HepG2 (cell line): ENCODE measurements around the gene MBD3L3.
"Not testable (repeated sequence)": the region's sequence is repeated elsewhere in the genome, so short reads cannot be mapped to it uniquely, and the experiment has no call there.

Experiments used
- DNMT1 ChIP-seq: sonication (generic); formaldehyde crosslinking; IDR thresholded peaks from 2 replicates; pipeline ENCODE4 v1.5.1; 2020; ENCODE audit warnings: mild to moderate bottlenecking, missing genetic modification reagents
- ETV6 ChIP-seq: sonication (generic); formaldehyde crosslinking; conservative IDR thresholded peaks from 2 replicates; pipeline ENCODE4 v1.4.0; 2020; ENCODE audit warnings: missing genetic modification reagents
- JUN ChIP-seq: sonication (generic); formaldehyde crosslinking; IDR thresholded peaks from 2 replicates; pipeline ENCODE4 v1.4.0; 2020; ENCODE audit warnings: mild to moderate bottlenecking, missing genetic modification reagents
- MIER3 ChIP-seq: IDR thresholded peaks from 2 replicates; pipeline ENCODE4 v1.6.1; 2016; ENCODE audit warnings: missing compliant biosample characterization, borderline replicate concordance
- POLR2AphosphoS5 ChIP-seq: IDR thresholded peaks from 2 replicates; pipeline ENCODE4 v1.6.1; 2012; ENCODE audit warnings: low read depth, low read length
- TCF7L2 ChIP-seq: IDR thresholded peaks from 2 replicates; pipeline ENCODE4 v1.6.1; 2011; ENCODE audit warnings: mild to moderate bottlenecking, low read depth, low read length, moderate library complexity
- ZNF274 ChIP-seq: sonication (generic); formaldehyde crosslinking; IDR thresholded peaks from 2 replicates; pipeline ENCODE4 v1.5.1; 2020; ENCODE audit warnings: mild to moderate bottlenecking, missing genetic modification reagents
- TF ChIP-seq, protein P1 (sequence below): sonication (generic); formaldehyde crosslinking; IDR thresholded peaks from 2 replicates; pipeline ENCODE4 v1.8.1; 2023; ENCODE audit warnings: missing genetic modification reagents, inconsistent platforms, borderline replicate concordance
- TF ChIP-seq, protein P2 (sequence below): sonication (generic); formaldehyde crosslinking; IDR thresholded peaks from 2 replicates; pipeline ENCODE4 v1.5.1; 2020; ENCODE audit warnings: missing genetic modification reagents, mild to moderate bottlenecking, borderline replicate concordance
- TF ChIP-seq, protein P3 (sequence below): sonication (generic); formaldehyde crosslinking; IDR thresholded peaks from 2 replicates; pipeline ENCODE4 v1.5.0; 2020; ENCODE audit warnings: mild to moderate bottlenecking, missing genetic modification reagents, moderate library complexity

DNA sequence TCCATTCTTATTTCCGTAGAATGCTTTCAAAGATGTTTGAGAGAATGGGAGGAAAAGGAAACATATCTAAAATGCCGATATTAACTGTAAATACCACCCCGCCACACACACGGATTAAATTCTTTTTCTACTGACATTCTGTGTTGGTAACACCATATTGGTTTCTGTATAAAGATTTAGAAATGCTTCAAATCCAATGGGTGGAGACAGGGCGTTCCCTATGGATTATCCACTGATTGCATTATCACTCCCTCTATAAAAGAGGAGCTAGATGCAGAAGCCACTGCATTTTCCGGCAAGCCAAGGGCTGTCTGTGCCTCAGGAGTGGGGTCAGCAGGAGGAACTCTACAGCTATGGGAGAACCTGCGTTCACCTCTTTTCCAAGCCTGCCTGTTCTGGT is 9.5 kb downstream of the MBD3L3 start, which contains the start of gene MBD3L2:
- TF ChIP-seq POLR2AphosphoS5; JUN; TCF7L2; ZNF274 (CRISPR knock-in tag); MIER3 (CRISPR knock-in tag); DNMT1; ETV6 (CRISPR knock-in tag): not testable (repeated sequence)
- TF ChIP-seq, protein P1, sequence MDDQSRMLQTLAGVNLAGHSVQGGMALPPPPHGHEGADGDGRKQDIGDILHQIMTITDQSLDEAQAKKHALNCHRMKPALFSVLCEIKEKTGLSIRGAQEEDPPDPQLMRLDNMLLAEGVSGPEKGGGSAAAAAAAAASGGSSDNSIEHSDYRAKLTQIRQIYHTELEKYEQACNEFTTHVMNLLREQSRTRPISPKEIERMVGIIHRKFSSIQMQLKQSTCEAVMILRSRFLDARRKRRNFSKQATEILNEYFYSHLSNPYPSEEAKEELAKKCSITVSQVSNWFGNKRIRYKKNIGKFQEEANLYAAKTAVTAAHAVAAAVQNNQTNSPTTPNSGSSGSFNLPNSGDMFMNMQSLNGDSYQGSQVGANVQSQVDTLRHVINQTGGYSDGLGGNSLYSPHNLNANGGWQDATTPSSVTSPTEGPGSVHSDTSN = not testable (repeated sequence)
- TF ChIP-seq, protein P2, sequence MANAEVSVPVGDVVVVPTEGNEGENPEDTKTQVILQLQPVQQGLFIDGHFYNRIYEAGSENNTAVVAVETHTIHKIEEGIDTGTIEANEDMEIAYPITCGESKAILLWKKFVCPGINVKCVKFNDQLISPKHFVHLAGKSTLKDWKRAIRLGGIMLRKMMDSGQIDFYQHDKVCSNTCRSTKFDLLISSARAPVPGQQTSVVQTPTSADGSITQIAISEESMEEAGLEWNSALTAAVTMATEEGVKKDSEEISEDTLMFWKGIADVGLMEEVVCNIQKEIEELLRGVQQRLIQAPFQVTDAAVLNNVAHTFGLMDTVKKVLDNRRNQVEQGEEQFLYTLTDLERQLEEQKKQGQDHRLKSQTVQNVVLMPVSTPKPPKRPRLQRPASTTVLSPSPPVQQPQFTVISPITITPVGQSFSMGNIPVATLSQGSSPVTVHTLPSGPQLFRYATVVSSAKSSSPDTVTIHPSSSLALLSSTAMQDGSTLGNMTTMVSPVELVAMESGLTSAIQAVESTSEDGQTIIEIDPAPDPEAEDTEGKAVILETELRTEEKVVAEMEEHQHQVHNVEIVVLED = not testable (repeated sequence)
- TF ChIP-seq, protein P3, sequence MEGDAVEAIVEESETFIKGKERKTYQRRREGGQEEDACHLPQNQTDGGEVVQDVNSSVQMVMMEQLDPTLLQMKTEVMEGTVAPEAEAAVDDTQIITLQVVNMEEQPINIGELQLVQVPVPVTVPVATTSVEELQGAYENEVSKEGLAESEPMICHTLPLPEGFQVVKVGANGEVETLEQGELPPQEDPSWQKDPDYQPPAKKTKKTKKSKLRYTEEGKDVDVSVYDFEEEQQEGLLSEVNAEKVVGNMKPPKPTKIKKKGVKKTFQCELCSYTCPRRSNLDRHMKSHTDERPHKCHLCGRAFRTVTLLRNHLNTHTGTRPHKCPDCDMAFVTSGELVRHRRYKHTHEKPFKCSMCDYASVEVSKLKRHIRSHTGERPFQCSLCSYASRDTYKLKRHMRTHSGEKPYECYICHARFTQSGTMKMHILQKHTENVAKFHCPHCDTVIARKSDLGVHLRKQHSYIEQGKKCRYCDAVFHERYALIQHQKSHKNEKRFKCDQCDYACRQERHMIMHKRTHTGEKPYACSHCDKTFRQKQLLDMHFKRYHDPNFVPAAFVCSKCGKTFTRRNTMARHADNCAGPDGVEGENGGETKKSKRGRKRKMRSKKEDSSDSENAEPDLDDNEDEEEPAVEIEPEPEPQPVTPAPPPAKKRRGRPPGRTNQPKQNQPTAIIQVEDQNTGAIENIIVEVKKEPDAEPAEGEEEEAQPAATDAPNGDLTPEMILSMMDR = not testable (repeated sequence)
